NB4 (cell line): ENCODE measurements around the gene SOCS7.
A peak's percentile ranks its signal among the peaks of the same experiment; 100 is the strongest.

Experiments used
- DNase-seq: peaks from one replicate; pipeline ENCODE4 v3.0.0; 2010; ENCODE audit warnings: low read depth
- H3K4me3 ChIP-seq: one replicate; pipeline ENCODE4 v1.5.1; 2011; ENCODE audit warnings: mild to moderate bottlenecking, low read depth, low read length, moderate library complexity
- CTCF ChIP-seq: IDR thresholded peaks from one replicate; pipeline ENCODE4 v1.5.1; 2012; ENCODE audit warnings: low read depth, low read length
- MAX ChIP-seq: IDR thresholded peaks from 2 replicates; pipeline ENCODE4 v1.6.1; 2011; ENCODE audit warnings: low read depth, low read length
- MYC ChIP-seq: IDR thresholded peaks from 2 replicates; pipeline ENCODE4 v1.6.1; 2011; ENCODE audit warnings: low read depth, low read length
- POLR2A ChIP-seq: IDR thresholded peaks from 2 replicates; pipeline ENCODE4 v1.6.1; 2011; ENCODE audit warnings: mild to moderate bottlenecking; ENCODE audit not compliant: insufficient read length; ENCODE audit errors: extremely low read depth

Gene SOCS7

GRCh38 chr17:38345743-38346142 is 5.9 kb upstream of the SOCS7 start:
- DNase-seq = no peak
- TF ChIP-seq CTCF (no peak), MAX (no peak), MYC (no peak), POLR2A (no peak)
- H3K4me3 ChIP-seq = no peak overlapping the region

GRCh38 chr17:38349097-38349730 is 2.4 kb upstream of the SOCS7 start:
- TF ChIP-seq MAX (peak; percentile 45), POLR2A (no peak), MYC (0 out of 2 replicates have a peak, but pooled peaks have one; percentile 16), CTCF (peak; percentile 99)

GRCh38 chr17:38350035-38350434 is 1.6 kb upstream of the SOCS7 start:
- DNase-seq = no peak
- TF ChIP-seq POLR2A = no peak
- H3K4me3 ChIP-seq = no peak overlapping the region

More at GRCh38 chr17:38349097-38349730, 2.4 kb upstream of the SOCS7 start:
- DNase-seq = peak; percentile 90
- no peak overlapping the region for H3K4me3 ChIP-seq

- peak overlapping the region; percentile 65 for H3K4me3 ChIP-seq
- DNase-seq = peak; percentile 76
- TF ChIP-seq MYC (no peak), POLR2A (no peak), CTCF (no peak), MAX (no peak)
Observed at GRCh38 chr17:38352245-38353085, 821 bp downstream of the SOCS7 start.

GRCh38 chr17:38353086-38353604 is 1.5 kb downstream of the SOCS7 start:
- TF ChIP-seq MAX (no peak), MYC (no peak), POLR2A (no peak), CTCF (no peak)
- peak overlapping the region; percentile 65 for H3K4me3 ChIP-seq
- no peak for DNase-seq

- no peak for TF ChIP-seq POLR2A
- TF ChIP-seq MYC = no peak
- TF ChIP-seq MAX = no peak
- no peak for TF ChIP-seq CTCF
- H3K4me3 ChIP-seq = peak overlapping the region; percentile 65
Observed at GRCh38 chr17:38353668-38354067, 2.0 kb downstream of the SOCS7 start.

More at GRCh38 chr17:38353668-38354067, 2.0 kb downstream of the SOCS7 start:
- no peak for DNase-seq
